ENCODE results near the gene STK35. TPM values are rescaled to one million over a fixed set of nuclear protein-coding genes. Genes with fewer than 3 reads are reported as not detected.

Gene STK35
- total RNA-seq = 11.5 and 18.5 TPM in 2 replicates

DNA sequence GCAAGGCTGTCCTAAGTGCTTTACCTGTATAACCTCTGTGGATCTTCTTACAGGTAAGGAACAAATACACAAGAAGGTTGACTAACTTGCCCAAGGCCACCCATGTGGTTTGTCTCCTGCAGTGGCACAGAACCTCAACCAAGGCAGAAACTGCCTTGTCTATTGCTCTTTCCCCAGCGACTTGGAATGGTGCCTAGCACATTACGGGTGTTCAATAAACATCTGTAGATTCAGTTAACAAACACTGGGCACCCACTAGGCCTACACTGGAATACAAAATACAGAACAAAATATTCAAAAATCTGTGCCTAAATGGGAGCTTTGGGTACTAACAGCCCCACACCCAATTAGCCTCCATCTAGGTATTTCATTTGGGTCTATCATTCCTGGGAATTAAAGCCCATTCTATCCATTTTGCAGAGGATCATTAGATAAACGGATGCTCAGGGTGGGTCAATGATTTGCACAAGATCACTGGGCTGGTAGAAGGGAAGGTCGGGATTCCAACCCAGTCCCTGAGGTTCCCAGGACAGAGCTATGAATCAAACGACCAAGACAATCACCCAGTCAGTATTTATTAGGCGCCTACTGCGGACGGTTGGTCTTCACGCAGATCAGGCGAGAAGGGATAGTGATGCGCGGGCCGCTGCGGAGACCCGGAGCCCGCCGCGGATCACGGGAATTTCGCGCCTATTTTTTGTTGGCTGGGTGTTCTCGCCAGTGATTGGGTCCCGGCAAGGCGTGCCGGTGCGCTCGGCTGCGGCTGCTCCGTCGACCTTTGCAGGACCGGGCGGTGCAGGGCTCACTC is at the start of gene STK35:
TSS of gene STK35 (plus strand) at position 771 of the 808 bp plus-strand sequence. CDS start 55 bp downstream, outside the sequence.

Other genes with a start within 250 kb of the STK35 start
- 6.6 and 8.2 TPM in 2 replicates for gene SIRPA, start 206.4 kb upstream of the STK35 start, total RNA-seq
- gene PDYN, start 107.8 kb upstream of the STK35 start, total RNA-seq = not detected in 2 replicates
- gene TGM3, start 194.2 kb downstream of the STK35 start, total RNA-seq = 0.09 TPM in 1 of 2 replicates, not detected in the other